Erythroblast (primary cell): Measurements from ENCODE around the gene EPS8.
A peak's percentile ranks its signal among the peaks of the same experiment; 100 is the strongest.

Source experiments
- DNase-seq, 2 experiments: peaks; one replicate each; lab custom pipeline; 2025; lab: John Stamatoyannopoulos, UW
- GATA1 ChIP-seq: IDR thresholded peaks from 2 replicates; pipeline ENCODE4 v1.6.1; 2011; ENCODE audit warnings: low read depth, mild to moderate bottlenecking, control low read depth, low read length, moderate library complexity
- POLR2A ChIP-seq: IDR thresholded peaks from 2 replicates; pipeline ENCODE4 v1.6.1; 2011; ENCODE audit warnings: mild to moderate bottlenecking, low read length

EPS8 gene

GRCh38 chr12:15670756-15671155 is 118.4 kb downstream of the EPS8 start:
- no peak for DNase-seq
- no peak for TF ChIP-seq POLR2A

GRCh38 chr12:15669256-15669948 is 119.8 kb downstream of the EPS8 start:
- no peak for DNase-seq
- TF ChIP-seq GATA1, result no peak
- TF ChIP-seq POLR2A, result no peak

GRCh38 chr12:15664491-15664890 is 124.7 kb downstream of the EPS8 start:
- no peak for DNase-seq
- TF ChIP-seq GATA1 (no peak), POLR2A (no peak)

GRCh38 chr12:15662983-15663659 is 126.1 kb downstream of the EPS8 start:
- DNase-seq, result peak; percentile 51 to 75

GRCh38 chr12:15662303-15662980 is 126.7 kb downstream of the EPS8 start:
- TF ChIP-seq GATA1, result no peak
- TF ChIP-seq POLR2A, result no peak
- DNase-seq, result peak; percentile 38 to 50

More at GRCh38 chr12:15662983-15663659, 126.1 kb downstream of the EPS8 start:
- no peak for TF ChIP-seq POLR2A
- no peak for TF ChIP-seq GATA1

- no peak for DNase-seq
- no peak for TF ChIP-seq POLR2A
Observed at GRCh38 chr12:15651371-15651770, 137.8 kb downstream of the EPS8 start.

GRCh38 chr12:15650399-15651128 is 138.6 kb downstream of the EPS8 start:
- TF ChIP-seq GATA1, result no peak
- TF ChIP-seq POLR2A, result no peak
- DNase-seq, result no peak

GRCh38 chr12:15649347-15649746 is 139.8 kb downstream of the EPS8 start:
- DNase-seq, result no peak
- no peak for TF ChIP-seq GATA1
- TF ChIP-seq POLR2A, result no peak

GRCh38 chr12:15648558-15648957 is 140.6 kb downstream of the EPS8 start:
- no peak for TF ChIP-seq POLR2A
- no peak for TF ChIP-seq GATA1
- DNase-seq, result no peak

GRCh38 chr12:15646581-15646980 is 142.6 kb downstream of the EPS8 start:
- TF ChIP-seq GATA1 (no peak), POLR2A (no peak)
- no peak for DNase-seq

- DNase-seq, result no peak
- TF ChIP-seq POLR2A (no peak), GATA1 (no peak)
Observed at GRCh38 chr12:15644700-15645099, 144.5 kb downstream of the EPS8 start.

- DNase-seq, result no peak
- TF ChIP-seq POLR2A, result no peak
- TF ChIP-seq GATA1, result no peak
Observed at GRCh38 chr12:15638231-15638630, 151.0 kb downstream of the EPS8 start.

GRCh38 chr12:15636060-15636890 is 152.9 kb downstream of the EPS8 start:
- no peak for DNase-seq
- TF ChIP-seq POLR2A (no peak), GATA1 (no peak)
